PC-3 (cell line): ENCODE data around the gene WHAMM. TPM values are rescaled to one million over a fixed set of nuclear protein-coding genes. Genes with fewer than 3 reads are reported as not detected.

Source experiments
- ATAC-seq: fragments of 200-7000 bp; cut with Tn5 transposase; 2 replicates; pipeline ENCODE4 v1.9.1; 2020; ENCODE audit warnings: mild to moderate bottlenecking, moderate library complexity
- BruUV-seq: library from RNA; stranded (reverse); fragments of 400-500 nt; replicated peaks from 2 replicates; lab custom pipeline; 2021; lab: Mats Ljungman, UMichigan
- CTCF ChIA-PET: fragments of 300-600 bp; sonication (Branson Sonifier 250); formaldehyde crosslinking; loops from one replicate; lab custom pipeline; 2022; ENCODE audit warnings: antibody characterized with exemption; lab: Charles Lee
- POLR2A ChIA-PET: fragments of 300-600 bp; sonication (Branson Sonifier 250); formaldehyde crosslinking; loops from one replicate; lab custom pipeline; 2022; ENCODE audit warnings: antibody characterized with exemption; ENCODE audit not compliant: unreplicated experiment; lab: Charles Lee
- DNase-seq: peaks from one replicate; pipeline ENCODE4 v3.0.0-alpha.2; 2015
- H2AFZ ChIP-seq: fragments of 300-600 bp; sonication (generic); 2 replicates; pipeline ENCODE4 v1.6.0; 2016; ENCODE audit warnings: antibody characterized with exemption, low read length
- H3F3A ChIP-seq: fragments of 300-600 bp; sonication (generic); one replicate; pipeline ENCODE4 v1.6.0; 2017; ENCODE audit warnings: antibody characterized with exemption, low read length, control low read depth, mild to moderate bottlenecking; ENCODE audit not compliant: unreplicated experiment
- H3K27ac ChIP-seq: fragments of 300-600 bp; sonication (generic); 2 replicates; pipeline ENCODE4 v1.5.1; 2016; ENCODE audit warnings: mild to moderate bottlenecking, low read length
- H3K27me3 ChIP-seq: fragments of 300-600 bp; sonication (generic); 2 replicates; pipeline ENCODE4 v1.6.1; 2016; ENCODE audit warnings: low read length, mixed read lengths
- H3K36me3 ChIP-seq: fragments of 300-600 bp; sonication (generic); 2 replicates; pipeline ENCODE4 v1.6.1; 2016; ENCODE audit warnings: low read depth, mixed run types, low read length, mixed read lengths
- H3K4me1 ChIP-seq: fragments of 300-600 bp; sonication (generic); 2 replicates; pipeline ENCODE4 v1.5.1; 2016; ENCODE audit warnings: low read length; ENCODE audit not compliant: insufficient read depth
- H3K4me2 ChIP-seq: fragments of 300-600 bp; sonication (generic); 2 replicates; pipeline ENCODE4 v1.6.0; 2016; ENCODE audit warnings: low read length
- H3K4me3 ChIP-seq: fragments of 300-600 bp; sonication (generic); 2 replicates; pipeline ENCODE4 v1.5.1; 2016; ENCODE audit warnings: mild to moderate bottlenecking, low read length, mixed read lengths
- H3K79me2 ChIP-seq: fragments of 300-600 bp; sonication (generic); 2 replicates; pipeline ENCODE4 v1.6.1; 2017; ENCODE audit warnings: low read length, mixed read lengths
- H3K9ac ChIP-seq: fragments of 300-600 bp; sonication (generic); 2 replicates; pipeline ENCODE4 v1.6.0; 2016; ENCODE audit warnings: mild to moderate bottlenecking, low read length
- H3K9me2 ChIP-seq: fragments of 300-600 bp; sonication (generic); replicated peaks from 2 replicates; pipeline ENCODE4 v1.6.1; 2016; ENCODE audit warnings: mixed run types, low read length, mixed read lengths
- H3K9me3 ChIP-seq: fragments of 300-600 bp; sonication (generic); 2 replicates; pipeline ENCODE4 v1.6.1; 2016; ENCODE audit warnings: low read length, mixed read lengths
- H4K20me1 ChIP-seq: fragments of 300-600 bp; sonication (generic); 2 replicates; pipeline ENCODE4 v1.6.1; 2016; ENCODE audit warnings: low read length, mixed read lengths
- CTCF ChIP-seq: fragments of 300-600 bp; sonication (generic); conservative IDR thresholded peaks from 2 replicates; pipeline ENCODE4 v1.5.1; 2017; ENCODE audit warnings: antibody characterized with exemption, low read depth, mild to moderate bottlenecking, low read length
- EZH2 ChIP-seq: fragments of 300-600 bp; sonication (generic); IDR thresholded peaks from one replicate; pipeline ENCODE4 v1.6.1; 2017; ENCODE audit warnings: antibody characterized with exemption, mild to moderate bottlenecking, low read length; ENCODE audit not compliant: unreplicated experiment
- EZH2phosphoT487 ChIP-seq: fragments of 300-600 bp; sonication (generic); IDR thresholded peaks from 2 replicates; pipeline ENCODE4 v1.6.1; 2018; ENCODE audit warnings: mild to moderate bottlenecking, antibody characterized with exemption, low read length, borderline replicate concordance
- intact Hi-C: fragments of 100-400 bp; cut with micrococcal nuclease; formaldehyde crosslinking; loops from 2 replicates; pipeline ENCODE4 v1.9.0; 2023
- total RNA-seq: library from RNA; depleted of rRNA; stranded (reverse); fragments of >200 nt; gene quantifications from 2 replicates; pipeline ENCODE4 v1.2.3, GENCODE V29; 2014

The WHAMM gene
- total RNA-seq, 1 experiment from 2014 or later = 4.6 TPM

DNA sequence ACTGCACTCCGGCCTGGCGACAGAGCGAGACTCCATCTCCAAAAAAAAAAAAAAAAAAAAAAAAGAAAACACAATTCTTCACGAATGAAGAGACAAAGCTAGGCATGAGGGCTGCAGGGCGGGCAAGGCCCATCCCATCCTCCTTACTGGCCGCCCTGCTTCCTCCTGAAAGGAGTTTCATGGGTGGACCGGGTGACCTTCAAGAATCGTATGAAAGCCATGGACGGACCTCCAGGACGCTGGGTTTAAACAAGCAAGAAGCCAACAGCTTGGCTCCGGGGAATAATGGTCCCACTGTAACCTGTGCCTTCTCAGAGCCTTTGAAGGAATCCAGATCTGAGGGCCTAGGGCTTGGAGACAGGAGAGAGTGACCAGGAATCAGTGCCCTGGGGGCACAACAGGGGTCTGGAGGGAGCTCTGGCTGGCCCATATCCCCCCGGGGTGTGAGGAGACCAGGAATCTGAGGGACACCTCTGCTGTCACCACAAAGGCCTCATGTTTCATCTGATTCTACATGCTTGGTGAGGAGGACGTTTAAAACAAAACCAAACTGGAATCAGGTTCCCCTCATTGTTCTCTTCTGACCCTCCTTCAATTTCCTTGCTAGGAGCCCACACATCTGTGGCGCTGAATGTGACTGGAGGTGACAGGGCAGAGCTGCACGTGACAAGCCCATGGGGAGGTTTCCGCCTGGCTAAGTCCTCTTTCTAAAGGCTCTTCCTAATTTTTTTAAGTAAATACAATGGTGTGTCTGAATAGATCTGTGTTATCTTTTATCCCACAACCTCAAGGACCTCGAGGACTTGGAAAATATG lies 46.1 kb downstream of the WHAMM start:
- CTCF ChIA-PET = no interaction called here
- POLR2A ChIA-PET = interaction anchor here (0.7 kb wide), 1 partner anchor 12 kb away, joined by 4 read pairs; no protein-coding TSS in a partner anchor

GRCh38 chr15:82856397-82857170 lies 47.2 kb downstream of the WHAMM start:
- TF ChIP-seq CTCF = no peak
- no peak for TF ChIP-seq EZH2
- ATAC-seq = no peak

More for the DNA sequence above, 46.1 kb downstream of the WHAMM start:
- ATAC-seq = no peak
- TF ChIP-seq EZH2phosphoT487 (no peak), CTCF (no peak), EZH2 (no peak)
- H3K27me3 ChIP-seq = no peaks in the 10 kb centered on the region
- no peaks in the 10 kb centered on the region for H3K9me3 ChIP-seq
- no peak for DNase-seq
- no peaks in the 10 kb centered on the region for H3K9me2 ChIP-seq
- H3K27ac ChIP-seq = no peak overlapping the region
- no peaks in the 10 kb centered on the region for H3K79me2 ChIP-seq
- H3K9ac ChIP-seq = no peak overlapping the region
- no peaks in the 10 kb centered on the region for H3K4me1 ChIP-seq
- no peak overlapping the region for H3K4me2 ChIP-seq
- H3K4me3 ChIP-seq = no peak overlapping the region
- no TSS peak for BruUV-seq
- no peaks in the 10 kb centered on the region for H4K20me1 ChIP-seq
- intact Hi-C loops = no loop called here
- H2AFZ ChIP-seq = no peak overlapping the region
- H3K36me3 ChIP-seq = no peaks in the 10 kb centered on the region
- H3F3A ChIP-seq = no peaks in the 10 kb centered on the region

More at GRCh38 chr15:82856397-82857170, 47.2 kb downstream of the WHAMM start:
- Histone ChIP-seq H3F3A (no peaks in the 10 kb centered on the region), H3K4me2 (no peak overlapping the region), H3K4me3 (no peak overlapping the region), H3K79me2 (no peaks in the 10 kb centered on the region), H3K27ac (no peak overlapping the region), H3K9me3 (no peaks in the 10 kb centered on the region), H3K9me2 (no peaks in the 10 kb centered on the region), H3K9ac (no peak overlapping the region), H4K20me1 (no peaks in the 10 kb centered on the region), H2AFZ (no peak overlapping the region), H3K36me3 (no peaks in the 10 kb centered on the region), H3K27me3 (no peaks in the 10 kb centered on the region), H3K4me1 (no peaks in the 10 kb centered on the region)
- POLR2A ChIA-PET = interaction anchor here (0.7 kb wide), 1 partner anchor 11 kb away, joined by 4 read pairs; no protein-coding TSS in a partner anchor
- BruUV-seq = no TSS peak
- CTCF ChIA-PET = no interaction called here
- DNase-seq = no peak
- intact Hi-C loops = no loop called here
